Ovary (tissue), 9 donors: ENCODE results near the gene NPC2. TPM values are rescaled to one million over a fixed set of nuclear protein-coding genes. Genes with fewer than 3 reads are reported as not detected.

ENCODE experiments used
- DNase-seq, 5 donors: peaks; one replicate each; pipeline ENCODE4 v3.0.0-alpha.2; 2019 to 2020
- H3K27ac ChIP-seq, 2 donors: fragments of 200-600 bp; one replicate each; pipeline versions ENCODE4 v1.5.1 to v1.8.0; 2019 to 2022
- H3K27me3 ChIP-seq: fragments of 200-600 bp; one replicate; pipeline ENCODE4 v1.8.0; 2022
- H3K36me3 ChIP-seq: fragments of 200-600 bp; sonication (generic); one replicate; pipeline ENCODE4 v1.5.1; 2019
- H3K4me1 ChIP-seq: one replicate; pipeline ENCODE4 v1.8.1; 2013; ENCODE audit warnings: mild to moderate bottlenecking, moderate library complexity; ENCODE audit not compliant: insufficient read depth
- H3K4me3 ChIP-seq: fragments of 200-600 bp; sonication (generic); one replicate; pipeline ENCODE4 v1.5.1; 2017
- H3K9me3 ChIP-seq, 2 donors: fragments of 200-600 bp in 1 of 2; sonication (generic) in 1 of 2; one replicate each; pipeline versions ENCODE4 v1.5.1 to v1.8.1; 2013 to 2019; ENCODE audit warnings: mild to moderate bottlenecking in 1 of 2, moderate library complexity in 1 of 2
- CTCF ChIP-seq, 3 donors: fragments of 450-650 bp in 2 of 3; fragments of 200-600 bp in 1 of 3; IDR thresholded peaks; one replicate each; pipeline versions ENCODE4 v1.5.1 to v1.8.0; 2016 to 2022; ENCODE audit warnings: antibody characterized with exemption in 3 of 3, mild to moderate bottlenecking in 1 of 3
- EP300 ChIP-seq: sonication (generic); formaldehyde crosslinking; IDR thresholded peaks from one replicate; pipeline ENCODE4 v1.6.1; 2017; ENCODE audit warnings: antibody characterized with exemption
- POLR2A ChIP-seq: fragments of 450-650 bp; IDR thresholded peaks from one replicate; pipeline ENCODE4 v1.6.1; 2017; ENCODE audit warnings: antibody characterized with exemption, mild to moderate bottlenecking, moderate library complexity
- WGBS, 3 donors: extraction: QIAGEN DNeasy Blood & Tissue Kit in 1 of 3; methylation state at CpG; one replicate each; pipeline versions ENCODE4 v1.1.5 to v1.1.7; 2013 to 2017; 5-methylcytosine and 5-hydroxymethylcytosine counted together
- intact Hi-C, 4 donors: fragments of 100-400 bp; cut with DNase I; formaldehyde crosslinking; loops; one replicate each; pipeline versions ENCODE4 v1.11.0 to v1.15.1; 2022 to 2023
- polyA plus RNA-seq, 2 donors: library from polyadenylated mRNA; stranded (reverse); fragments of 200-250 nt in 1 of 2; fragments of 350-450 nt in 1 of 2; fragmentation: Illumina TruSeq in 1 of 2; extraction: RNeasy Lipid Tissue Mini Kit (QIAGEN cat#74804) in 1 of 2; gene quantifications; one replicate each; pipeline ENCODE4 v1.2.3, GENCODE V29; 2013 to 2014
- total RNA-seq, 7 donors: library from RNA; depleted of rRNA in 2 of 7; stranded (reverse); fragments of >200 nt in 2 of 7; fragmentation: NEBNext Ultra II Directional in 3 of 7; extraction: Animal tissue kit (Norgen Biotek cat#: 25700) in 3 of 7; gene quantifications; one replicate each; pipeline versions ENCODE4 v1.1.0 to v1.2.4, GENCODE V29; 2016 to 2023
- donor health status: DM: no; HTN: no; CAD: no; lungs with moderate emphysema.
- donor health status: DM: no; HTN: no; CAD: no.
- donor health status: Bipolar disorder and iron deficiency.
- donor health status: DM: yes; HTN: yes; CAD: no.
- donor health status: DM: no; HTN: no; CAD: no.
- donor health status: DM: yes; HTN: yes; CAD: no.

NPC2 gene
- total and polyA plus RNA-seq, 9 donors: 175 to 506 (median 243) TPM

GRCh38 chr14:74531467-74531866, 38.4 kb upstream of the NPC2 start:
- Histone ChIP-seq H3K4me1 (no peaks in the 10 kb centered on the region), H3K27ac (no peak overlapping the region), H3K4me3 (no peak overlapping the region), H3K36me3 (no peaks in the 10 kb centered on the region), H3K9me3 (no peaks in the 10 kb centered on the region), H3K27me3 (no peaks in the 10 kb centered on the region)
- intact Hi-C loops: no loop called here
- WGBS, 3 donors: 58 to 61% (median 58%) methylated on average over 5 of the region's 5 CpGs
- no peak for TF ChIP-seq POLR2A
- no peak for TF ChIP-seq EP300
- no peak for TF ChIP-seq CTCF (IDR thresholded peaks at IDR 0.05)
- no peak for DNase-seq

- Histone ChIP-seq H3K9me3 (no peaks in the 10 kb centered on the region), H3K36me3 (no peaks in the 10 kb centered on the region), H3K4me3 (no peak overlapping the region), H3K27ac (no peak overlapping the region), H3K4me1 (no peaks in the 10 kb centered on the region), H3K27me3 (no peaks in the 10 kb centered on the region)
- TF ChIP-seq CTCF (IDR thresholded peaks at IDR 0.05) (no peak), EP300 (no peak), POLR2A (no peak)
- 88 to 96% (median 92%) methylated on average over 3 of the region's 3 CpGs for WGBS, 3 donors
- DNase-seq: no peak
- intact Hi-C loops: no loop called here
Observed at GRCh38 chr14:74531006-74531405, 37.9 kb upstream of the NPC2 start.

- WGBS, 3 donors: 74 to 80% (median 77%) methylated on average over 10 of the region's 10 CpGs
- no peak overlapping the region for H3K27ac ChIP-seq
- intact Hi-C loops: no loop called here
Observed at GRCh38 chr14:74528886-74529285, 35.8 kb upstream of the NPC2 start.

GRCh38 chr14:74528406-74528805, 35.3 kb upstream of the NPC2 start:
- H3K27ac ChIP-seq: no peak overlapping the region
- peaks cover 14% of the 10 kb centered on the region for H3K4me1 ChIP-seq
- H3K36me3 ChIP-seq: no peaks in the 10 kb centered on the region
- intact Hi-C loops: no loop called here
- no peaks in the 10 kb centered on the region for H3K27me3 ChIP-seq
- DNase-seq: no peak
- H3K9me3 ChIP-seq: no peaks in the 10 kb centered on the region
- 84 to 89% (median 85%) methylated on average over 14 of the region's 14 CpGs for WGBS, 3 donors
- no peak for TF ChIP-seq POLR2A
- no peak for TF ChIP-seq EP300
- TF ChIP-seq CTCF (IDR thresholded peaks at IDR 0.05): no peak
- H3K4me3 ChIP-seq: no peak overlapping the region

More at GRCh38 chr14:74528886-74529285, 35.8 kb upstream of the NPC2 start:
- DNase-seq: no peak
- H3K4me3 ChIP-seq: no peak overlapping the region
- H3K4me1 ChIP-seq: peaks cover 14% of the 10 kb centered on the region
- H3K9me3 ChIP-seq: no peaks in the 10 kb centered on the region
- no peaks in the 10 kb centered on the region for H3K36me3 ChIP-seq
- no peaks in the 10 kb centered on the region for H3K27me3 ChIP-seq
- no peak for TF ChIP-seq EP300
- no peak for TF ChIP-seq CTCF (IDR thresholded peaks at IDR 0.05)
- TF ChIP-seq POLR2A: no peak
